Cardiac septum (tissue), 1 donor: ENCODE measurements around the gene TAGAP. TPM values are rescaled to one million over a fixed set of nuclear protein-coding genes. Genes with fewer than 3 reads are reported as not detected.
"Not testable (repeated sequence)": the region's sequence is repeated elsewhere in the genome, so short reads cannot be mapped to it uniquely, and the experiment has no call there.

Source experiments
- DNase-seq: peaks from one replicate; pipeline ENCODE4 v3.0.0-alpha.2; 2020; ENCODE audit warnings: low spot score
- intact Hi-C: fragments of 100-400 bp; cut with DNase I; formaldehyde crosslinking; loops from one replicate; pipeline ENCODE4 v1.14.0; 2022
- total RNA-seq: library from RNA; stranded (reverse); fragmentation: NEBNext Ultra II Directional; extraction: Animal tissue kit (Norgen Biotek cat#: 25700); gene quantifications from one replicate; pipeline ENCODE4 v1.2.1, GENCODE V29; 2021
- donor health status: DM: no; HTN: no; CAD: no.

TAGAP gene
- total RNA-seq, 1 donor from 2014 or later: 0.75 TPM

GRCh38 chr6:159025224-159025623 lies 19.6 kb downstream of the TAGAP start:
- intact Hi-C loops, DNase-seq: not testable (repeated sequence)

- DNase-seq: no peak
- intact Hi-C loops: no loop called here
Observed at GRCh38 chr6:159023893-159024292, 20.9 kb downstream of the TAGAP start.

GRCh38 chr6:159020011-159020410 lies 24.8 kb downstream of the TAGAP start:
- no peak for DNase-seq
- intact Hi-C loops: no loop called here

- intact Hi-C loops: no loop called here
- DNase-seq: no peak
Observed at GRCh38 chr6:159017757-159018559, 26.8 kb downstream of the TAGAP start.

GRCh38 chr6:159014406-159014805 lies 30.4 kb downstream of the TAGAP start:
- no peak for DNase-seq
- intact Hi-C loops: no loop called here

- no peak for DNase-seq
- intact Hi-C loops: no loop called here
Observed at GRCh38 chr6:159013229-159013628, 31.6 kb downstream of the TAGAP start.

GRCh38 chr6:159012201-159012600 lies 32.6 kb downstream of the TAGAP start:
- no peak for DNase-seq
- intact Hi-C loops: no loop called here

GRCh38 chr6:159010037-159010612 lies 34.7 kb downstream of the TAGAP start:
- intact Hi-C loops, DNase-seq: not testable (repeated sequence)

GRCh38 chr6:159008656-159009288 lies 36.0 kb downstream of the TAGAP start:
- intact Hi-C loops: loop anchor here (1.0 to 10.0 kb wide), 2 partner anchors 96 to 126 kb away; no protein-coding TSS in a partner anchor
- no peak for DNase-seq

- intact Hi-C loops: loop anchor here (10.0 kb wide), 1 partner anchor 97 kb away; no protein-coding TSS in a partner anchor
- DNase-seq: no peak
Observed at GRCh38 chr6:159007510-159007909, 37.3 kb downstream of the TAGAP start.

GRCh38 chr6:159005436-159005835 lies 39.4 kb downstream of the TAGAP start:
- no peak for DNase-seq
- intact Hi-C loops: loop anchor here (10.0 kb wide), 1 partner anchor 99 kb away; no protein-coding TSS in a partner anchor

- no peak for DNase-seq
- intact Hi-C loops: loop anchor here (10.0 kb wide), 1 partner anchor 100 kb away; no protein-coding TSS in a partner anchor
Observed at GRCh38 chr6:159004592-159004991, 40.2 kb downstream of the TAGAP start.

GRCh38 chr6:159002432-159003155 lies 42.2 kb downstream of the TAGAP start:
- intact Hi-C loops: loop anchor here (10.0 kb wide), 1 partner anchor 102 kb away; no protein-coding TSS in a partner anchor
- no peak for DNase-seq

- DNase-seq: peak; percentile 98
- intact Hi-C loops: loop anchor here (10.0 kb wide), 1 partner anchor 105 kb away; no protein-coding TSS in a partner anchor
Observed at GRCh38 chr6:158999666-159000403, 45.0 kb downstream of the TAGAP start, which contains the start of gene RSPH3. TSS of gene RSPH3 (minus strand) at chr6:159000202. CDS start at chr6:158999550, 652 bp downstream.

GRCh38 chr6:158999154-158999665 lies 45.6 kb downstream of the TAGAP start:
- DNase-seq: no peak
- intact Hi-C loops: no loop called here

GRCh38 chr6:158996856-158997255 lies 47.9 kb downstream of the TAGAP start:
- no peak for DNase-seq
- intact Hi-C loops: no loop called here

GRCh38 chr6:158993639-158994038 lies 51.2 kb downstream of the TAGAP start:
- intact Hi-C loops: no loop called here
- no peak for DNase-seq

- no peak for DNase-seq
- intact Hi-C loops: no loop called here
Observed at GRCh38 chr6:158991017-158991723, 53.6 kb downstream of the TAGAP start.
